ENCODE data around the gene PDE4D.

PDE4D gene

GRCh38 chr5:59332236-59332973, 561.1 kb downstream of the PDE4D start:
- no peaks in the 10 kb centered on the region for H3K9me3 ChIP-seq (ENCODE audit: low read length)
- no peaks in the 10 kb centered on the region for H3K27me3 ChIP-seq (ENCODE audit: control insufficient read depth in 1 of 2, insufficient read depth in 2 of 2, low read length in 2 of 2)
- H3K4me1 ChIP-seq (ENCODE audit: insufficient read depth, low read length): peaks cover 15% of the 10 kb centered on the region
- H3K4me3 ChIP-seq (ENCODE audit: low read depth in 1 of 2, low read length in 2 of 2): no peak overlapping the region
- no peak overlapping the region for H3K27ac ChIP-seq (ENCODE audit: low read depth, low read length)
- H3K36me3 ChIP-seq (ENCODE audit: insufficient read depth, low read length): no peaks in the 10 kb centered on the region
- no peak overlapping the region for H3K9ac ChIP-seq (ENCODE audit: low read length)

GRCh38 chr5:59330680-59331079, 562.8 kb downstream of the PDE4D start:
- H3K36me3 ChIP-seq (ENCODE audit: insufficient read depth, low read length): no peaks in the 10 kb centered on the region
- no peaks in the 10 kb centered on the region for H3K27me3 ChIP-seq (ENCODE audit: control insufficient read depth in 1 of 2, insufficient read depth in 2 of 2, low read length in 2 of 2)
- no peaks in the 10 kb centered on the region for H3K9me3 ChIP-seq (ENCODE audit: low read length)
- H3K4me1 ChIP-seq (ENCODE audit: insufficient read depth, low read length): peaks cover 15% of the 10 kb centered on the region
- H3K9ac ChIP-seq (ENCODE audit: low read length): no peak overlapping the region
- H3K4me3 ChIP-seq (ENCODE audit: low read depth in 1 of 2, low read length in 2 of 2): no peak overlapping the region
- no peak overlapping the region for H3K27ac ChIP-seq (ENCODE audit: low read depth, low read length)

- H3K9ac ChIP-seq (ENCODE audit: low read length): no peak overlapping the region
- no peaks in the 10 kb centered on the region for H3K36me3 ChIP-seq (ENCODE audit: insufficient read depth, low read length)
- H3K27me3 ChIP-seq (ENCODE audit: control insufficient read depth in 1 of 2, insufficient read depth in 2 of 2, low read length in 2 of 2): no peaks in the 10 kb centered on the region
- H3K4me3 ChIP-seq (ENCODE audit: low read depth in 1 of 2, low read length in 2 of 2): no peak overlapping the region
- H3K27ac ChIP-seq (ENCODE audit: low read depth, low read length): no peak overlapping the region
- H3K4me1 ChIP-seq (ENCODE audit: insufficient read depth, low read length): peaks cover 9% of the 10 kb centered on the region
- no peaks in the 10 kb centered on the region for H3K9me3 ChIP-seq (ENCODE audit: low read length)
Measured at GRCh38 chr5:59328709-59329296, 564.7 kb downstream of the PDE4D start.

GRCh38 chr5:59327191-59327980, 566.1 kb downstream of the PDE4D start:
- Histone ChIP-seq H3K27ac (ENCODE audit: low read depth, low read length) (no peak overlapping the region), H3K4me1 (ENCODE audit: insufficient read depth, low read length) (peaks cover 22% of the 10 kb centered on the region), H3K9me3 (ENCODE audit: low read length) (no peaks in the 10 kb centered on the region), H3K27me3 (ENCODE audit: control insufficient read depth in 1 of 2, insufficient read depth in 2 of 2, low read length in 2 of 2) (no peaks in the 10 kb centered on the region), H3K4me3 (ENCODE audit: low read depth in 1 of 2, low read length in 2 of 2) (no peak overlapping the region), H3K9ac (ENCODE audit: low read length) (no peak overlapping the region), H3K36me3 (ENCODE audit: insufficient read depth, low read length) (no peaks in the 10 kb centered on the region)

DNA sequence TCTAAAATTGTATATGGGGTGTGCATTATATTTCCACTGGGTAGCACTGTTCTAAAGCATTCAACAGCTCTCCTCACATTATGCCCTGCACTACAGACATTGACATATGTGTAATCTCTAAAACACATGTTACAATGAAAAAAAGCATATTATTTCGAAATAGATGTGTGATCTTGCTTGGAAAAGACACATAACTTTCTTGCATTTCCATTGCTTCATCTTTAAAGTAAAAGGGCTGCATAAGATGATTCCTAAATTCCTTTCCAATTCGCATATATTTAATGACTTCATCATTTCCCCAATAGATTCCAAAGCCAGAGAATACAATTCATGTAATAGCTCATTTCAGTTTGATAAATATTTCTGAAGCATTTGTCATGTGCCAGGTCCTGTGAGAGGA, 566.9 kb downstream of the PDE4D start:
- Histone ChIP-seq H3K4me1 (ENCODE audit: insufficient read depth, low read length) (peaks cover 30% of the 10 kb centered on the region), H3K4me3 (ENCODE audit: low read depth in 1 of 2, low read length in 2 of 2) (no peak overlapping the region), H3K9me3 (ENCODE audit: low read length) (no peaks in the 10 kb centered on the region)

GRCh38 chr5:59325070-59325469, 568.5 kb downstream of the PDE4D start:
- Histone ChIP-seq H3K36me3 (ENCODE audit: insufficient read depth, low read length) (no peaks in the 10 kb centered on the region), H3K27me3 (ENCODE audit: control insufficient read depth in 1 of 2, insufficient read depth in 2 of 2, low read length in 2 of 2) (no peaks in the 10 kb centered on the region), H3K4me1 (ENCODE audit: insufficient read depth, low read length) (peaks cover 32% of the 10 kb centered on the region)

More for the DNA sequence above, 566.9 kb downstream of the PDE4D start:
- Histone ChIP-seq H3K36me3 (ENCODE audit: insufficient read depth, low read length) (no peaks in the 10 kb centered on the region), H3K27me3 (ENCODE audit: control insufficient read depth in 1 of 2, insufficient read depth in 2 of 2, low read length in 2 of 2) (no peaks in the 10 kb centered on the region), H3K9ac (ENCODE audit: low read length) (no peak overlapping the region), H3K27ac (ENCODE audit: low read depth, low read length) (no peak overlapping the region)

DNA sequence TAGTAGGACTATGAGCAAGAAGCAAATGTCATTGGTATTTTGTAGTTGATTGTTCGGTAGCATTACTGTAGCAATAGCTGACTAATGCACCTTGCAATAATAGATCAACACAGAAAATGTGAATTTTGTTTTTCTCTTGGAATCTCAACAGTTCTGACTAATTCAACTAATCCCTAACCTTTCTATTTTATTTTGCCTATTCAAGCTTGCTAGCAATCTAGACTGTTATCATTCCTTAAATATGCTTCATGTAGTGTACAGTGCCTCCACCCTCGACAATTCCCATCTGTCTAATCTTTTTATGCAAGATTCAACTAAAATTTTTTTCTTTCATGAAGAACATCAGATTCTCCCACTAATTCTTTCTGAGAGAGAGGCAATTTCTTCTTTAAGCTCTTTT, 570.6 kb downstream of the PDE4D start:
- Histone ChIP-seq H3K36me3 (ENCODE audit: insufficient read depth, low read length) (no peaks in the 10 kb centered on the region), H3K4me1 (ENCODE audit: insufficient read depth, low read length) (peaks cover 39% of the 10 kb centered on the region), H3K9ac (ENCODE audit: low read length) (no peak overlapping the region), H3K27me3 (ENCODE audit: control insufficient read depth in 1 of 2, insufficient read depth in 2 of 2, low read length in 2 of 2) (no peaks in the 10 kb centered on the region), H3K4me3 (ENCODE audit: low read depth in 1 of 2, low read length in 2 of 2) (no peak overlapping the region), H3K27ac (ENCODE audit: low read depth, low read length) (no peak overlapping the region), H3K9me3 (ENCODE audit: low read length) (no peaks in the 10 kb centered on the region)

More at GRCh38 chr5:59325070-59325469, 568.5 kb downstream of the PDE4D start:
- H3K27ac ChIP-seq (ENCODE audit: low read depth, low read length): no peak overlapping the region
- no peak overlapping the region for H3K4me3 ChIP-seq (ENCODE audit: low read depth in 1 of 2, low read length in 2 of 2)
- H3K9me3 ChIP-seq (ENCODE audit: low read length): no peaks in the 10 kb centered on the region
- H3K9ac ChIP-seq (ENCODE audit: low read length): no peak overlapping the region

GRCh38 chr5:59322058-59322457, 571.5 kb downstream of the PDE4D start:
- Histone ChIP-seq H3K9me3 (ENCODE audit: low read length) (no peaks in the 10 kb centered on the region), H3K36me3 (ENCODE audit: insufficient read depth, low read length) (no peaks in the 10 kb centered on the region), H3K27me3 (ENCODE audit: control insufficient read depth in 1 of 2, insufficient read depth in 2 of 2, low read length in 2 of 2) (no peaks in the 10 kb centered on the region), H3K9ac (ENCODE audit: low read length) (no peak overlapping the region), H3K4me1 (ENCODE audit: insufficient read depth, low read length) (peaks cover 46% of the 10 kb centered on the region), H3K27ac (ENCODE audit: low read depth, low read length) (peak overlapping the region; percentile 17), H3K4me3 (ENCODE audit: low read depth in 1 of 2, low read length in 2 of 2) (no peak overlapping the region)

DNA sequence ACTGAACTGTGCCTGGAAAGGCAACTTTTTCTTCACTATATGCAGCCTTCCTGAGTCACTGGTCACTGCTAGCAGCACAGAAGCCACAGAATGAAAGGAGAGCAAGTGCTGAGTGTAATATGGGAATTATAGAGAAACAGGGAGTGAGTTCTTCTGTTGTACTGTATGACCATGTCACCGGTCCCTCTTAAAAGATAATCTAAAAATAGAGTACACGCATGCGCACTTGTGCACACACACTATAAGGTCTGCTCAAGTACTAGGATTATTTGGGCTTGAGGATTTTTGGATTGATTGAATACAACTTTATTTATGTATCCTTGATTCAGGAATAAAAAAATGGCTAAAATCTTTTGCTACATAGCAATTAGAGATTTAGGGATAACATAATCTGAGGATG, 571.9 kb downstream of the PDE4D start:
- H3K27me3 ChIP-seq (ENCODE audit: control insufficient read depth in 1 of 2, insufficient read depth in 2 of 2, low read length in 2 of 2): no peaks in the 10 kb centered on the region
- H3K9me3 ChIP-seq (ENCODE audit: low read length): no peaks in the 10 kb centered on the region
- no peak overlapping the region for H3K4me3 ChIP-seq (ENCODE audit: low read depth in 1 of 2, low read length in 2 of 2)
- H3K36me3 ChIP-seq (ENCODE audit: insufficient read depth, low read length): no peaks in the 10 kb centered on the region
- peaks cover 50% of the 10 kb centered on the region for H3K4me1 ChIP-seq (ENCODE audit: insufficient read depth, low read length)
- H3K9ac ChIP-seq (ENCODE audit: low read length): no peak overlapping the region
- peak overlapping the region; percentile 24 for H3K27ac ChIP-seq (ENCODE audit: low read depth, low read length)

- Histone ChIP-seq H3K4me1 (ENCODE audit: insufficient read depth, low read length) (peaks cover 55% of the 10 kb centered on the region), H3K4me3 (ENCODE audit: low read depth in 1 of 2, low read length in 2 of 2) (no peak overlapping the region), H3K36me3 (ENCODE audit: insufficient read depth, low read length) (no peaks in the 10 kb centered on the region), H3K9ac (ENCODE audit: low read length) (no peak overlapping the region), H3K27ac (ENCODE audit: low read depth, low read length) (no peak overlapping the region), H3K27me3 (ENCODE audit: control insufficient read depth in 1 of 2, insufficient read depth in 2 of 2, low read length in 2 of 2) (no peaks in the 10 kb centered on the region), H3K9me3 (ENCODE audit: low read length) (no peaks in the 10 kb centered on the region)
Measured at GRCh38 chr5:59320420-59320819, 573.1 kb downstream of the PDE4D start.

DNA sequence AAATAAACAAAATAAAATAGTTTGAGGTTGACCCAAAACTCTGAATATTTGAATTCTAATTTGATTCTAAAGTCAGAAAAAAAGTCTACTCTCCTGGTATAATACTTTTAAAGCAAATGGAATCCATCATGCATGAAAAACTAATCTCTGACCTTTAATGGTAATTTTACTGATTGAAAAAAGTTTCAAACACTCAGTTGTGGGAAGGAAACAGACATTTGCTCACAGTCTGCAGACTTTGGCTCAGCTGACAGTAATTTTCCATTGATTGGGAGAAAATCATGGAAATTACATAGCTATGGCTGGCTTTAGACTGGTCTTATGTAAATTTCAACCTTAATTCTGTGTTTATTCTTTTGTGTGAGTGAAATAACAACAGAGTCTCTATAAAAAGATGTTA, 574.3 kb downstream of the PDE4D start:
- H3K4me1 ChIP-seq (ENCODE audit: insufficient read depth, low read length): peaks cover 67% of the 10 kb centered on the region
- no peaks in the 10 kb centered on the region for H3K36me3 ChIP-seq (ENCODE audit: insufficient read depth, low read length)
- no peaks in the 10 kb centered on the region for H3K27me3 ChIP-seq (ENCODE audit: control insufficient read depth in 1 of 2, insufficient read depth in 2 of 2, low read length in 2 of 2)
- H3K27ac ChIP-seq (ENCODE audit: low read depth, low read length): peak overlapping the region; percentile 50
- no peak overlapping the region for H3K9ac ChIP-seq (ENCODE audit: low read length)
- no peaks in the 10 kb centered on the region for H3K9me3 ChIP-seq (ENCODE audit: low read length)
- H3K4me3 ChIP-seq (ENCODE audit: low read depth in 1 of 2, low read length in 2 of 2): no peak overlapping the region

Measured in muscle layer of colon (tissue), 2 donors.